Hepatocyte (in vitro differentiated cells): Measurements from ENCODE around the gene COMP.

Experiments
- EZH2 ChIP-seq: fragments of 200-600 bp; sonication (generic); IDR thresholded peaks from 2 replicates; pipeline ENCODE4 v1.6.1; 2016; ENCODE audit warnings: antibody characterized with exemption, mild to moderate bottlenecking, borderline replicate concordance
- EZH2phosphoT487 ChIP-seq: fragments of 200-600 bp; sonication (generic); IDR thresholded peaks from one replicate; pipeline ENCODE4 v1.6.1; 2018; ENCODE audit warnings: antibody characterized with exemption, mild to moderate bottlenecking, low read depth, moderate library complexity; ENCODE audit not compliant: unreplicated experiment, severe bottlenecking
- TF ChIP-seq, protein P1 (sequence below): fragments of 200-600 bp; sonication (generic); IDR thresholded peaks from 2 replicates; pipeline ENCODE4 v1.5.1; 2016; ENCODE audit warnings: antibody characterized with exemption, mild to moderate bottlenecking; ENCODE audit not compliant: poor library complexity

DNA sequence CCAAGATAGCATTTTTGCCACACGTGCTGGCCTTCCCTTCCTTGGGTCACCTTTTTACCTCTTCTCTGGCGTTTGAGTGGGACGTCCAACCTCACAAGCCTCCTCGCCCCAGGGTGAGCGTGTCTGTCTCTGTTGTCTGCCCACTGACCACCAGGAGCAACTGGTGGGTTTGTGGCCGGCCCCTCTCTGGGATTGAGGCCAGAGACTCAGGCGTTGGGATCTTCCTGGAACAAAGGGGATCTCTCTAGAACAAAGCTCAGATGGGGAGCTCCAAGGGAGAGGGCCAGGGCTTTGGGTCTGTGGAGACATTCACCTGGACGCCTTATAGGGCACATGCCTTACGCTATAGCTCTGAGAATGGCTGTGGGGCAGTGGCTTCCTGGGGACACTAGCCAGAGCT, 17.4 kb downstream of the COMP start:
- TF ChIP-seq, protein P1, sequence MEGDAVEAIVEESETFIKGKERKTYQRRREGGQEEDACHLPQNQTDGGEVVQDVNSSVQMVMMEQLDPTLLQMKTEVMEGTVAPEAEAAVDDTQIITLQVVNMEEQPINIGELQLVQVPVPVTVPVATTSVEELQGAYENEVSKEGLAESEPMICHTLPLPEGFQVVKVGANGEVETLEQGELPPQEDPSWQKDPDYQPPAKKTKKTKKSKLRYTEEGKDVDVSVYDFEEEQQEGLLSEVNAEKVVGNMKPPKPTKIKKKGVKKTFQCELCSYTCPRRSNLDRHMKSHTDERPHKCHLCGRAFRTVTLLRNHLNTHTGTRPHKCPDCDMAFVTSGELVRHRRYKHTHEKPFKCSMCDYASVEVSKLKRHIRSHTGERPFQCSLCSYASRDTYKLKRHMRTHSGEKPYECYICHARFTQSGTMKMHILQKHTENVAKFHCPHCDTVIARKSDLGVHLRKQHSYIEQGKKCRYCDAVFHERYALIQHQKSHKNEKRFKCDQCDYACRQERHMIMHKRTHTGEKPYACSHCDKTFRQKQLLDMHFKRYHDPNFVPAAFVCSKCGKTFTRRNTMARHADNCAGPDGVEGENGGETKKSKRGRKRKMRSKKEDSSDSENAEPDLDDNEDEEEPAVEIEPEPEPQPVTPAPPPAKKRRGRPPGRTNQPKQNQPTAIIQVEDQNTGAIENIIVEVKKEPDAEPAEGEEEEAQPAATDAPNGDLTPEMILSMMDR, result no peak
- TF ChIP-seq EZH2, result no peak
- no peak for TF ChIP-seq EZH2phosphoT487
